ENCODE results near the gene TNIK. TPM values are rescaled to one million over a fixed set of nuclear protein-coding genes. Genes with fewer than 3 reads are reported as not detected.

The TNIK gene
- total and polyA plus RNA-seq, 10 of the 15 experiments (the other 5 are each of a cell fraction or from before 2014, with no cell fraction given), result 13.9 to 74.3 (median 48.2) TPM

GRCh38 chr3:171347301-171348039, 112.7 kb downstream of the TNIK start (continued):
- TF ChIP-seq, protein P1, sequence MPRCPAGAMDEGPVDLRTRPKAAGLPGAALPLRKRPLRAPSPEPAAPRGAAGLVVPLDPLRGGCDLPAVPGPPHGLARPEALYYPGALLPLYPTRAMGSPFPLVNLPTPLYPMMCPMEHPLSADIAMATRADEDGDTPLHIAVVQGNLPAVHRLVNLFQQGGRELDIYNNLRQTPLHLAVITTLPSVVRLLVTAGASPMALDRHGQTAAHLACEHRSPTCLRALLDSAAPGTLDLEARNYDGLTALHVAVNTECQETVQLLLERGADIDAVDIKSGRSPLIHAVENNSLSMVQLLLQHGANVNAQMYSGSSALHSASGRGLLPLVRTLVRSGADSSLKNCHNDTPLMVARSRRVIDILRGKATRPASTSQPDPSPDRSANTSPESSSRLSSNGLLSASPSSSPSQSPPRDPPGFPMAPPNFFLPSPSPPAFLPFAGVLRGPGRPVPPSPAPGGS (IDR thresholded peaks at IDR 0.05; ENCODE audit: borderline replicate concordance, insufficient read depth, low read depth, low read length, poor library complexity, severe bottlenecking), result peak; percentile 84
- TF ChIP-seq ZZZ3 (IDR thresholded peaks at IDR 0.05; ENCODE audit: control insufficient read depth, insufficient read length, low read depth) (no peak), RAD51 (IDR thresholded peaks at IDR 0.05) (no peak), YY1 (IDR thresholded peaks at IDR 0.05; ENCODE audit: low read depth, low read length) (no peak; the same call in 1 of the 2 replicates), RCOR1 (conservative IDR thresholded peaks at IDR 0.05; ENCODE audit: low read depth, low read length) (no peak), CEBPB (IDR thresholded peaks at IDR 0.05; ENCODE audit: borderline replicate concordance in 1 of 2, low read depth in 2 of 2, low read length in 2 of 2) (peak in 1 of 2 experiments; percentile 93; a peak in 2 of 4 replicates), KAT2A (conservative IDR thresholded peaks at IDR 0.05; ENCODE audit: control insufficient read depth, low read depth, low read length) (no peak), SIX5 (IDR thresholded peaks at IDR 0.05; ENCODE audit: low read depth, low read length, severe bottlenecking) (no peak), CUX1 (IDR thresholded peaks at IDR 0.05; ENCODE audit: insufficient replicate concordance, low read depth, low read length) (no peak), MEF2B (IDR thresholded peaks at IDR 0.05; ENCODE audit: partially characterized antibody, poor library complexity, severe bottlenecking) (peak; percentile 86), FOXM1 (IDR thresholded peaks at IDR 0.05; ENCODE audit: low read depth, low read length) (peak; percentile 93), BRCA1 (IDR thresholded peaks at IDR 0.05; ENCODE audit: low read depth, low read length) (no peak), MAX (IDR thresholded peaks at IDR 0.05; ENCODE audit: low read depth, low read length) (no peak), LARP7 (IDR thresholded peaks at IDR 0.05) (no peak), MXI1 (IDR thresholded peaks at IDR 0.05; ENCODE audit: low read depth, low read length) (no peak), TCF12 (IDR thresholded peaks at IDR 0.05; ENCODE audit: low read depth, low read length) (no peak), TCF3 (IDR thresholded peaks at IDR 0.05; ENCODE audit: borderline replicate concordance, insufficient read depth, low read depth, low read length) (no peak), HDAC6 (IDR thresholded peaks at IDR 0.05; ENCODE audit: unreplicated experiment) (no peak), ZNF622 (IDR thresholded peaks at IDR 0.05) (no peak), SUPT20H (IDR thresholded peaks at IDR 0.05; ENCODE audit: borderline replicate concordance, control insufficient read depth, low read depth, low read length) (no peak), TARDBP (IDR thresholded peaks at IDR 0.05; ENCODE audit: borderline replicate concordance) (no peak)
- TF ChIP-seq, protein P2, sequence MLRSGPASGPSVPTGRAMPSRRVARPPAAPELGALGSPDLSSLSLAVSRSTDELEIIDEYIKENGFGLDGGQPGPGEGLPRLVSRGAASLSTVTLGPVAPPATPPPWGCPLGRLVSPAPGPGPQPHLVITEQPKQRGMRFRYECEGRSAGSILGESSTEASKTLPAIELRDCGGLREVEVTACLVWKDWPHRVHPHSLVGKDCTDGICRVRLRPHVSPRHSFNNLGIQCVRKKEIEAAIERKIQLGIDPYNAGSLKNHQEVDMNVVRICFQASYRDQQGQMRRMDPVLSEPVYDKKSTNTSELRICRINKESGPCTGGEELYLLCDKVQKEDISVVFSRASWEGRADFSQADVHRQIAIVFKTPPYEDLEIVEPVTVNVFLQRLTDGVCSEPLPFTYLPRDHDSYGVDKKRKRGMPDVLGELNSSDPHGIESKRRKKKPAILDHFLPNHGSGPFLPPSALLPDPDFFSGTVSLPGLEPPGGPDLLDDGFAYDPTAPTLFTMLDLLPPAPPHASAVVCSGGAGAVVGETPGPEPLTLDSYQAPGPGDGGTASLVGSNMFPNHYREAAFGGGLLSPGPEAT (IDR thresholded peaks at IDR 0.05; ENCODE audit: low read depth), result peak; percentile 98

Measured in GM12878 (cell line).